ENCODE data around the gene DICER1.
A peak's percentile ranks its signal among the peaks of the same experiment; 100 is the strongest.
"Not testable (repeated sequence)": the region's sequence is repeated elsewhere in the genome, so short reads cannot be mapped to it uniquely, and the experiment has no call there.

Gene DICER1, protein sequence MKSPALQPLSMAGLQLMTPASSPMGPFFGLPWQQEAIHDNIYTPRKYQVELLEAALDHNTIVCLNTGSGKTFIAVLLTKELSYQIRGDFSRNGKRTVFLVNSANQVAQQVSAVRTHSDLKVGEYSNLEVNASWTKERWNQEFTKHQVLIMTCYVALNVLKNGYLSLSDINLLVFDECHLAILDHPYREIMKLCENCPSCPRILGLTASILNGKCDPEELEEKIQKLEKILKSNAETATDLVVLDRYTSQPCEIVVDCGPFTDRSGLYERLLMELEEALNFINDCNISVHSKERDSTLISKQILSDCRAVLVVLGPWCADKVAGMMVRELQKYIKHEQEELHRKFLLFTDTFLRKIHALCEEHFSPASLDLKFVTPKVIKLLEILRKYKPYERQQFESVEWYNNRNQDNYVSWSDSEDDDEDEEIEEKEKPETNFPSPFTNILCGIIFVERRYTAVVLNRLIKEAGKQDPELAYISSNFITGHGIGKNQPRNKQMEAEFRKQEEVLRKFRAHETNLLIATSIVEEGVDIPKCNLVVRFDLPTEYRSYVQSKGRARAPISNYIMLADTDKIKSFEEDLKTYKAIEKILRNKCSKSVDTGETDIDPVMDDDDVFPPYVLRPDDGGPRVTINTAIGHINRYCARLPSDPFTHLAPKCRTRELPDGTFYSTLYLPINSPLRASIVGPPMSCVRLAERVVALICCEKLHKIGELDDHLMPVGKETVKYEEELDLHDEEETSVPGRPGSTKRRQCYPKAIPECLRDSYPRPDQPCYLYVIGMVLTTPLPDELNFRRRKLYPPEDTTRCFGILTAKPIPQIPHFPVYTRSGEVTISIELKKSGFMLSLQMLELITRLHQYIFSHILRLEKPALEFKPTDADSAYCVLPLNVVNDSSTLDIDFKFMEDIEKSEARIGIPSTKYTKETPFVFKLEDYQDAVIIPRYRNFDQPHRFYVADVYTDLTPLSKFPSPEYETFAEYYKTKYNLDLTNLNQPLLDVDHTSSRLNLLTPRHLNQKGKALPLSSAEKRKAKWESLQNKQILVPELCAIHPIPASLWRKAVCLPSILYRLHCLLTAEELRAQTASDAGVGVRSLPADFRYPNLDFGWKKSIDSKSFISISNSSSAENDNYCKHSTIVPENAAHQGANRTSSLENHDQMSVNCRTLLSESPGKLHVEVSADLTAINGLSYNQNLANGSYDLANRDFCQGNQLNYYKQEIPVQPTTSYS (N-terminal part only)

DNA sequence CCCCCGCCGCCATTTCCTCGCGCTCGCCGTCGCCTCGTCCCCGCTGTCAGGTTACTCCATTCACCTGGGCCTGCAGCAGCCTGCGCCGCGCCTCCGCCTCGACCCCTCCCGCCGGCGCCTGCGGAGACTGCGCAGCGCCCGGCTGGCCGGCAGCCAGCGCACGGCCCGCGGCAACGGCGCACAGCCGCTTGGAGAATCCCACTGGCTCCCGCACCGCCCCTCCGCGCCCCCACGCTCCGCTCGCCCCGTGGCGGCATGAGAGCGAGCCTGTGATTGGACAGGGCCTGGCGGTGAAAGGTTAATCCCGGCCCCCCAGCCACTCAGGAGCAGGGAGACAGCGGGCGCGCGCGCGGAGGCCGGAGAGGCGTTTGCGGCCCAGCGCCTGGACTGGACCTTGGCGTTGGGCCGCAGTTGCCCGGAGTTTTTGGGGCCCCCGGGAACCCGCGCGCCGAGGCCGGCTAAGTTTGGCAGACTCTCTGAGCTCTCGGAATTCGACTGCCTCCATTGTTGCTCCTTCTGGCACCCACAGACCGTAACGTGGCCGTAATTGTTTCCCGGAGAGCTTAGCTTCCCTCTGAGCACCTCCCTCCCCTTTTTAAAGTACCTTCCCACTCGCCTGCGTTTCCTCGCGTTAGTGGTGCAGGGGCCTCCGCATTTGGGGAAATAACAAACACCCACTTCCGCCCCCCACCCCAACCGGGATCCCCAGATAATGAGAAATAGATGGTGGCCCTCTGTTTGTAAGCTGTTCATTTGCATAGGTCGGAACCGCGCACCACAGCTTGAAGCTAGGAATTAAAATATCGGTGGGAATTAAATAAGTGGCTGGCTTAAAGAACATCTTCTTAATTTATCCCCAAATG, at the start of gene DICER1:
Gene DICER1 (minus strand): TSS at position 203 of the 863 bp plus-strand sequence. CDS start 24,071 bp downstream, outside the sequence.
- DNase-seq: peak; percentile 92 to 94

DNA sequence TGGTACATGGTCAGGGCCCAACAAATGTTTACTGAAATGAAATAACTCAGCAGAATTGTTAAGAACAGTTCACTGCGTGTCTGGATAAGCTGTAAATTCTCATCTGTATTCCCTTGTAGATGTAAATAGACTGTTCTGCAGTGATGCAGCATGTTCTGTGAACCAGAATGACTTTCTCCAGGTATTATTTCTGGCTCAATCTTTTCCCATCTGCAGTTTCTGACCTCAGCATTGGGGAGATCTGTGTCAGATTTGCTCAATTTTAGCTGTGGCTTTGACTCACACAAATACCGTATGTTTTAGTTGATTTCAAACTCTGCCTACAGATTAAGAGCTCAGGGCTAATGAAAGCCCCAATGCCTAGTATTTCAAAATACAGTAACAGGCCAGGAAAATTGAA, 49.2 kb upstream of the DICER1 start:
- no peak for DNase-seq

DNA sequence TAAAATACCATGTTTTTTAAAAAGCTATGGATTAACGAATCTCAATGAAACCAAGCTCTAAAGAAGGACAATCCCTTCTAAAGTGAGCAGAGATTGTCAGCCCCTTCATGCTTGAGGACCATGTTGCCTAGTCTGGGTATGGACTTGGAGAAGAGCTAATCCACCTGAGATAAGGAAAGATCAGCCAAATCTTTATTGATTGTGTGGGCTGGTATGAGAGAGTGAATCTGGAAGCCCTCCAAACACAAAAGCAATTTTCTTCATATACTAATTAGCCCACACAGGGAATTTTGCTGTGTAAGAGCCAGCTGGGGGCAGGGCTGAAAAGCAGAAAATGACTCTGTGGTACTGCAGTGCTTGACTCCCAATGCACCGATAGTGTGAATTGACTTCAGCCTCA, 47.4 kb upstream of the DICER1 start:
- no peak for DNase-seq

DNA sequence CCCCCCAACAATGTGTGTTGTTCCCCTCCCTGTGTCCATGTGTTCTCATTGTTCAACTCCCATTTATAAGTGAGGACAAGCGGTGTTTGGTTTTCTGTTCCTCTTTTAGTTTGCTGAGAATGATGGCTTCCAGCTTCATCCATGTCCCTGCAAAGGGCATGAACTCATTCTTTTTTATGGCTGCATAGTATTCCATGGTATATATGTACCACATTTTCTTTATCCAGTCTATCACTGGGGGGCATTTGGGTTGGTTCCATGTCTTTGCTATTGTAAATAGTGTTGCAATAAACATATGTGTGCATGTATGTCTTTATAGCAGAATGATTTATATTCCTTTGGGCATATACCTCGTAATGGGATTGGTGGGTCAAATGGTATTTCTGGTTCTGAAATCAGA, 44.4 kb upstream of the DICER1 start:
- DNase-seq: not testable (repeated sequence)

DNA sequence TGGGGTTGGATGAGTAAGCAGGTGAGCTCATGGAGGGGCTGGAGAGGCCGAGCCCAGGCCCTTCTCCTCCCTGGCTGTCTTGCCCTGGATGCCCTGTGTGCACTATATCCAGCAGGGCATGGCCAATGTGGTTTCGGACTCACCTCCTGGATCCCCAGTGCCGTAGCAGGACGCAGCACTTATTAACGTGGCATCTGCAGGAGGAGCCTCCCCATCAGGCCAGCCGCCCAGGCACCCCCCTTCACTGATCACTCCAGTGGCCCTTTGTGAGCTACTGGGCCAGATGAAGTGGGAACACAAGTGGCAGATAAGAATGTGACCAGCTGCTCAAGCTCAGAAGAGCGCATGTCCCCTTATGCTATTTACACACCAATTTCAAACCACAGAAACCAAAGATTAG, 43.1 kb upstream of the DICER1 start:
- DNase-seq: no peak

DNA sequence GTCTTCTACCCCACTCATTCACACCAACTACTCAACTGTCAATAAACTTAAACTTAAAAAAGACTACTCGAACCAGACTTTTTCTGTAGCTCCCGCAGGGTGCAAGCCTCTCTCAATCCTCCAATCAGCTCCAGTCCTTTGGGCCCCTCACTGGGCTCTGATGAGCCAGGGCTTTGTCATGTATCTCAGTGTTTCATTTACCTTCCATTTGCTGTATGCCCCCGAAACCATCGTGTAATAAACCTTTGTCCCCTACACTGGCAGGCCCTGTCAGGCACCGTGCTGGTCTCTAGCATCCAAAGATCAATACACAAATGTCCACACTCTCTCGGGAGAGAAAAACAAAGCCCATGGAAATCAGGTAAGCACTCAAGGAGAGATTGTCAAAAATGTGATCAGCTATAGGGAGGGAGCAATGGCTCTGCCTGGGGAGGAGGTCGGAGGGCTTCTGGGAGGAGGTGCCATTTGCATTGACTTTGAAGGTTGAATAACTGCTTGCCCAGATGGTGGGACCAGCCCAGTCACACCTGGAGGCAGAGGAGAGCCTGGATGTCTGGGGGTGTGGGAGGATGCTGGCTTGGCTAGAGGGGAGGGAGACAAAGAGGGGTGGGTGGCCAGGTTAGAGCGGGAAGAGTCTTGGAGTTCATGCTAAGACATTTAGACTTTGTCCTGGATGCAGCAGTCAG, 42.1 kb upstream of the DICER1 start:
- DNase-seq: no peak

DNA sequence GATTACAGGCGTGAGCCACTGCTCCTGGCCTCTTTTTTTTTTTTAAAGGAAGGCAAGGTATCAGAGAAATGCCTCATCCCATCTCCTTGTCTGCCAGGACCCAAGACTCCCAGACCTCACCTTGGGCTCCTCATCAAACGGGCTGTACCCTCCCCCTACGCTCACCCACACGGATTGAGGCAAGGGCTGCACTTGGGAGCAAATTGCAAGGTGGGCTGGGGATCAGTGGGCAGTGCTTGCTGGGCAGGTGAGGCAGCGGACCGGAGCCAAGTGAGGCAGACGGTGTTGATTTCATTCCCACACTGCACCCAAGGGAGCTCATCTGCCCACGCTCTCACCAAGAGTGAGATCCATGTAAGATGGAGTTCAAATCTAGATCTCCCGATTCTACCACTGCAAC, 41.0 kb upstream of the DICER1 start:
- no peak for DNase-seq

DNA sequence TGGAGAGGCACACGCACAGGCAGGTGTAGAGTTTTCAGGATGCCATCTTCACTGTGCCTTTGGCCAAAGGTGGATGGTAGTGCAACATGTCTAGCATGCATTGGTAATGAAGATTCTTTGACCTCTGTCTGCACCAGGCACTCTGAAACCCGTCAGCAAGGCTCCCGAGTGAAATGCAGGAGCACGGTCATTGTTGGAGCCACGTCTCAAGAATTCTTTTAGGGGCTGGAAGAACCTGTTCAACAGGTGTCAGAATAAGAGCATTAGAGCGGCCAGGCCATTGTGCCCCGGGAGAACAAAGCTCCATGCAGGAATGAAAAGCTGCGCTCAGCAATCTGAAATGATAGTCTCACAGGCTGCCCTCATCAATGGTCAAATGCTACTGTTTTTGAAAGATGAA, 40.2 kb upstream of the DICER1 start:
- DNase-seq: no peak

DNA sequence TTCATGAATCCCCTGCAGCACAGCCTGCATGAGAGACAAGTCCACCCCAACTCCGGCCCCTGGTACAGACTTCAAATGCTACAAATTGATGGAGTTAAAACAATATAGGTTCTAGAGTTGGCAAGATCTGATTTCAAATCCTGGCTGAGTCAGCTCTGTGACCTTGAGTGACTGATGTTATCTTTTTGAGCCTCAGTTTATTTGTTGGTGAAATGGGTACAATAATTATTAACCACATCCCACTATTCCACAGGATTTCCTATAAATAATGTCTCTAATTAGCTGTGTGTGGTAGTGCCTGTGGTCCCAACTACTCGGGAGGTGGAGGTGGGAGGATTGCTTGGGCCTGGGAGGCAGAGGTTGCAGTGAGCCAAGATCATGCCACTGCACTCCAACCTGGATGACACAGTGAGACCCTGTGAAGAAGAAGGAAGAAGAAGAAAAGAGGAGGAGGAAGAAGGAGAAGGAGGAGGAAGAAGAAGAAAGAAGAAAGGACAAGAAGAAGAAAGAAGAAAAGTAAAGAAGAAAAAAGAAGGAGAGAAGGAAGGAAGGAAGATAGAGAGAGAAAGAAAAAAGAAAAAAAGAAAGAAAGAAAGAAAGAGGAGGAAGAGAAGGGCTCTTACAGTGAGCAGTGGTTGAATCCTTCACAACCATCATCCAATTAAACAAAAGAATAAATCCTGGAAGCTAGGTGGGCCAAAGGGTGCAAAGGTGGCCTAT, 39.7 kb upstream of the DICER1 start:
- no peak for DNase-seq

DNA sequence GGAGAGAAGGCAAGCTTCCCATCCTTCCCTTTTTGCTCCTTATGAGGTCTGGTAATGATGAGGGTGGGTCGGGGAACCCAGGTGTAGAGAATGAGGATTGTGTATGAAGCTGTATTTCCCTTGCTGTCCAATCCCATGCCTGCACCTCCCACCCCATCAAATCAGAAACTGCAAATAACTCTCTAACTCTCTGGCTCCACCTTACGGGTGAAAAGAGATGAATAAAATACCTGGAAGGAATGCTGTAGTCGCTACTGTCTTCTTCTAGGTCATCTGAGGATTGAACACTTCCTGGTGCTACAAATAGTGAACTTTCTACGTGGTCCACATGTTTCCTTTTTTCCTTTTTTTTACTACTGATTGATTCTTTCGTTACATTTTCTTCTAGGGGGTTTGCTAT, 38.9 kb upstream of the DICER1 start:
- DNase-seq: peak in 1 of 2 donors; percentile 33

DNA sequence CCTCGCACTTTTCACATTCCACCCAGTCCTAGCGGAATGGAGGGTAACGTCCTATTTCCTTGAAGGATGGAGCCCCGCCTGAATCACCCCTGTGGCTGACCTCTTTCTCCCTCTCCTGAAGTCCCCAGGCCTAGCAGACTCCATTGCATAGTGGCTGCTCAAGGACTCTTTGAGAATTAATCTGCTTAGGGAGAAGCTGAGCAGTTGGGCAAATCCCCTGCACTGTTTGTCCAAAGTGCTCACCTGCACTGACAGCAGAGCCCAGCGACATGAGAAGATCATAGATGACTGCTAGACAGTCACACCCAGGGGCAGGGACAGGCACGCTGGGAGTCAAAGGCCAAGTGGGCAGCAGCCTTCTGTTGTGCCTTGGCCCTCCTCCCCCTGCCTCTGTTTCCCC, 37.7 kb upstream of the DICER1 start:
- DNase-seq: no peak

DNA sequence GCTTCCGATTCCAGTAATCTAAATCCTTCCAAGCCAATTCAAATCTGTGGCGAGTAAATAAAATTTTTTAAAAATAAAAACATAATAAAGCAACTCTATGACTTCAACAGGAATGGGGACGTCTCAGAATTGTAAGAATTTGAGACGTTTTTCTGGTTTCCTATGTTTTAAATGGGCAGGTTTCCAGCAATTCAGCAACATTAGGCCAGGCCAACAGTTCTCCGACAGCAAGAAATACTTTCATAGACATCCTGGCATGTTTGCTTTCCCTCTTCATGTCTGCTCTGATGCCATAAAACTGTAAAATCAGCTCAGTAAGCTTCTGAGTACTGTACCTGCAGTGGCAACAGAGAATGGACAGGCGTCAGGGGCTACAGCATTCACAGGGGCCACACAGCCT, 35.8 kb upstream of the DICER1 start:
- no peak for DNase-seq

DNA sequence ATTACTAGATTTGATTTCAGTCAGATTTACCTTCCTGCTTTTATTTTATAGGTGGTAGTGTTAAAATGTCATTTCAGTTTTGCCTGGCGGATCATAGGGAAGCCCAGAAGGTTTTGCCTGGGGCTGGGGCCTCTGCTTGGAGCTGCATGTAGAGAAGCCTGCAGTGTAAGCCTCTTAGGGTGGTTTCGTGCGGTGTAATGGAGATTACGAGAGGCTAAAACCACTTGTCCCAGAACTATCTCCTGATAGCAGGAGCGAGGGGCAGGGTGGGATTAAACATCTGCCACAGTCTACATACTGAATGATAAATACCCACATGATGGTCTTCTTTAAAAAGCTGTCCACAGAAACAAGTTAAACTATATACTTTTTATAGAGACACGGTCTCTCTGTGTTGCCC, 35.0 kb upstream of the DICER1 start:
- no peak for DNase-seq

DNA sequence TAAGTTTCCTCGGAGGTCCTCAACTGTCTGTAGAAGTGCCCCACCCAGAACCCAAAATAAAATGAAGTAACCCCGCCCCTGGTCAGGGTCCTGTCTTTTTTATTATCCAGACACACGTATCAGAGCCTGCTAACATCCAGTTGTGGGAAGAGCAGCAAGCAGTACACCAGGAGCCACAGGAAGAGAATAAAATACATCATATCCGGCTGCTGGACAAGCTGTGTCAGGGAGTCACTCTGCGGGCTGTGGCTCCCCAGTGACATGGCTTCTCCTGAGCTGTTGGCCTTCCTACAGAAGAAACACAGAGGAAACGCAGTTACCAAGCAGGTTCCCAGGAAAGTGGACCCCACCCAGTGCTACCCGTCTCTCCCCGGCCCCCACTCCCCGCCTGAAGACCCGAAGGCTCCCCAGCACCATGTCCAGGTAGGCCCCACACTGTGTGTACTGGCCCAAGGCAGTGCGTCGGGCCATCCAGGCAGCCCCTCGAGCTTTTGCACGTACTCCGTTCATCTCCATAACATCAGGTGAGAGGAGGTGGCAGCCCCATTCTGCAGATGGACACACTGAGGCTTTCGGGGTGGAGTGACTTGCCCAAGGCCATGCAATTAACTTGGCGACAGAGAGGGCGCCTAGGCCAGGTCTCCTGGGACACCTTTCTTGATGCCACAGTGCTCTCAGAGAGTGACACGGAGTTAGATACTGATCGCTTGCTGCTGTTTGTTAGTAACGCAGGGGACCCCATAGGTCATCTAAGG, 34.3 kb upstream of the DICER1 start:
- no peak for DNase-seq

DNA sequence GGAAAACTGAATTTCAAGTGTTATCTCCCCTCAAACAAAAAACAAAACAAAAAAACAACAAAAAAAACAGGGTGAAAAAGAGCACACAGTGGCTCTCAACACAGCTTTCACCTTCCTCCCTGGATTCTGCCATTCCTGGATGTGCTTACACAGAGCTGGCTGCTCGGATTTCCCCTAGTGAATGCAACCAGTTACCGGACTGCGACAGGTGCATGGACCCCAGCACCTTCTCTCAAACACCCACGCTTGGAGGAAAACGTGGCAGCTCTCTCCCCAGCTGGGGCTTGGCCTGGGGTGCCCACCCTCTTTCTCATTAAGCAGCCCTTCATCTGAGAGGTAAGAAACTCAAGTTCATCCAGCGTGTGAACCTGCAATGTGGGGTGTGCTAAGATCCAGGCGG, 33.5 kb upstream of the DICER1 start:
- DNase-seq: no peak

DNA sequence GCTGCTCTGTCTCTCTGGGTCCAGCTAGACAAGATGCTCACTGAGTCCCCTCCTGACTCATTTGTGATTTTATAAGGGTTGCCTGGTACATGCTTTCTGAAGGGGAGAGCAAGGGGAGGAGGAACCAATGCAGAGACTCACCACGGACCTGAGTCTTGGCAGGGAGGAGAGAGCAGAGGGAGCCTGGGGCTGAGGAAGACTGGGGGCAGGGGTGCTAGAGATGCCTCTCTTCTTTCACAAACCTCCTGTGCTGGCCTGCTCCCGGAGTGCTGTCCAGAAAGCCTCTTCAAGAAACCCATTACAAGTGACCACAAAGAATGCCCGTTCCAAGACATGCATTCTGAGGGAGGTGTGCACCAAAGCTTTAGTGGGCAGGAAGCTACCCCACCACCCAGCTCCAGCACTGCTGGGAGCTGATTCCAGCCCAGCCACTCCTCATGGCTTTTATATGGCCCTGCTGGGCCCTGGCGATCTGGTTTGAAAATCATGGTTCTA, 33.1 kb upstream of the DICER1 start:
- DNase-seq: no peak

DNA sequence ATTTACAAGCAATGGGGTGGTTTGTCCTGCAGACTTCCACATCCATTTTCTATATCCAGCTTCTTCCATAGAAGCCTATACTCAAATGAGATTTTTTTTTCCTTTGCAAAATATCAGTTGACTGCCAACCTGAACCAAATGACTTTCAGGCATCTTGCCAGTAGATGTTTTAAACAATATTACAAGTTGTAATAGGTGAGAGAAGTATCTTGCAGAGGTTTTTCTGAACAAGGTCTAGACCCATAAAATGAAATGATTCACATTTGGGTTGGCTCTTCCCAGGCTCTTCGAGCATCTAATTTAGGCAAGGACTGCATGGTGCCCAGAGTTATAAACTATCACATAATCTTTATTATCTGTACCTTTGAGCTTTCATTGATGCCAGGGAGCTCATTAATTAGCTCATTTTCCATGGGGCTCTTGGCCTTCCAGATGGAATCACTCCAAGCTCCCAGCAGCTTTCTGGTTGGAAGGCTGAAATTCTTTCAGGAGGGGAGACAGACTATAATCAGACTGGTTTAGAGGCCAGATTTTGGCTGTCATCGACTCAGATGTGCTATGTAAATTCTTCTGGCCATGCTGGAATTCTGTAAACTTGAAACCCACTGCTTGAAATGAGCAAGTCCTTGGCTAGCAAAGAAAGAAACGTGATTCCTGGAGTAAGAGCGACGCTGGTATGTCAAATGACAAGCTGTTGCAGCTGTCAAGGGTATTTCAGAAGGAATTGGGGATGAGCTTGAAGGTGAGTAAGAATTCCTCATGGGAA, 32.2 kb upstream of the DICER1 start:
- no peak for DNase-seq

DNA sequence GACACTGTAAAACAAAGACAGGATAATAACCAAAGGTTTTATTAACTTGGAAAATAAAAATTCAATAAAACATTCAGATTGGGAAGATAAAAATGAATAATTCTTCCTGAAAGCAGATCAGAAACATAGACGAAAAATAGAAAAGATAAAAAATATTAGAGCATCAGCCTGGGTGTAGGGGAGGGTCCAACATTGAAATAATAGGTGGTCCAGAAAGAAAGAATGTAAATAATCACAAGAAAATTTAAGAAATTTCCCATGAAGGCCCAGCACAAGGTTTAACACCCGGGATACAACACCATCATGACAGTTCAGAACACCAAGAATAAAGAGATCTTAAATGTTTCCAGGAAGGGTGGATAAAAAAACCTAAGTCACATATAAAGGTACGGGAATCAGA, 31.1 kb upstream of the DICER1 start:
- no peak for DNase-seq

DNA sequence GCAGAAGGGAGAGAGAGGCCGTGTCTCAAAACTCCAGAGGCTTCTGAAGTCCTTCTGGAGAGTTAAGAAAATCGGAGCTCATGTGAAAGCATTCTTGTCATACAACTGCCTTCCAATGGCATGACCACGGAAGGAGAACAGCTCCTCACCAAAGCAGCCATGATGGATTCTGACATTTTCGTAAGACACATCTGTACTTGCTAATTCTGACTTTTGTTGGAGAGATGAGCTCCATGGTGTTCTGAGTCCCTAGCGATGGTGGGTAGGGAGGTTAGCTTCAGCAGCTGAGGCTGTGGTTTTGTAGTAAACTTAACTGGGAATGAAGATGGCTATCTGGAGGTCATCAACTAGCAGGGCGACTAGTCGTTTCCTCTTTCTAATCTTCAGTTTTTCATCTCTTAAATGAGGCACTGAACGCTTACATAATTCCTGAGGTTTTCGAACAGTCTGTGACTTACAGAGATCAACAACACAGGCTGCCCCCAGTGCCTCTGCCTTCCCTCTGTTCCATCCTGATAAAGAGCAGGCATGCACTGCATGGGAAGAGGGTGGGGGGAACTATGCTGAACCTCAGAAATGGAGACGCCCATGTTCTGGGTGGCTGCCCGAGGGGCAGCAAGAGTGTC, 28.6 kb upstream of the DICER1 start:
- DNase-seq: no peak
